H1 (cell line): ENCODE measurements around the gene BRCA2. TPM values are rescaled to one million over a fixed set of nuclear protein-coding genes. Genes with fewer than 3 reads are reported as not detected.

Source experiments
- CTCF ChIA-PET: fragments of 300-600 bp; sonication (Branson Sonifier 250); formaldehyde crosslinking; loops from one replicate; lab custom pipeline; 2021; ENCODE audit not compliant: partially characterized antibody; lab: Charles Lee
- POLR2A ChIA-PET: fragments of 300-600 bp; sonication (Branson Sonifier 250); formaldehyde crosslinking; loops from one replicate; lab custom pipeline; 2021; ENCODE audit warnings: inconsistent platforms; ENCODE audit not compliant: partially characterized antibody; lab: Charles Lee
- DNase-seq, 2 experiments: peaks; one replicate each; pipeline versions ENCODE4 v3.0.0 to v3.0.0-alpha.2; 2010 to 2022; ENCODE audit warnings: low spot score in 2 of 2, low read depth in 1 of 2, mixed read lengths in 1 of 2
- FAIRE-seq: peaks from 2 replicates; lab custom pipeline; 2011; peaks lifted over from hg19 to GRCh38; lab: Jason Lieb, UNC
- H2AFZ ChIP-seq: 2 replicates; pipeline ENCODE4 v1.8.1; 2012; ENCODE audit warnings: low read length, inconsistent platforms
- H2AK5ac ChIP-seq: 2 replicates; pipeline ENCODE4 v1.6.1; 2013; ENCODE audit warnings: low read depth, low read length
- H2BK120ac ChIP-seq: replicated peaks from 2 replicates; pipeline ENCODE3; 2013; ENCODE audit warnings: low read depth, low read length, inconsistent platforms
- H2BK12ac ChIP-seq: 2 replicates; pipeline ENCODE4 v1.6.1; 2013; ENCODE audit warnings: low read depth, low read length
- H2BK15ac ChIP-seq: 2 replicates; pipeline ENCODE4 v1.6.1; 2013; ENCODE audit warnings: low read length
- H2BK20ac ChIP-seq: 2 replicates; pipeline ENCODE4 v1.6.1; 2013; ENCODE audit warnings: low read length
- H2BK5ac ChIP-seq: 2 replicates; pipeline ENCODE4 v1.6.1; 2013; ENCODE audit warnings: low read depth, low read length
- H3K14ac ChIP-seq: 2 replicates; pipeline ENCODE4 v1.6.1; 2013; ENCODE audit warnings: inconsistent platforms; ENCODE audit not compliant: insufficient read length
- H3K18ac ChIP-seq: 2 replicates; pipeline ENCODE4 v1.6.1; 2013; ENCODE audit warnings: low read length; ENCODE audit errors: extremely low read depth
- H3K23ac ChIP-seq: 2 replicates; pipeline ENCODE4 v1.6.1; 2013; ENCODE audit warnings: inconsistent platforms; ENCODE audit not compliant: insufficient read length
- H3K23me2 ChIP-seq: 2 replicates; pipeline ENCODE4 v1.6.1; 2013; ENCODE audit warnings: low read depth, low read length
- H3K27ac ChIP-seq: 2 replicates; pipeline ENCODE4 v1.6.1; 2011; ENCODE audit warnings: low read depth, low read length, inconsistent platforms
- H3K27me3 ChIP-seq, 4 experiments: replicated peaks in 1 of 4; 1 replicate in 1 of 4; 2 replicates in 3 of 4; pipeline versions ENCODE4 v1.6.1 to v1.8.1; 2011 to 2013; ENCODE audit warnings: low read length in 3 of 4, mild to moderate bottlenecking in 3 of 4, inconsistent platforms in 2 of 4, mixed read lengths in 2 of 4, moderate library complexity in 1 of 4; ENCODE audit not compliant: control insufficient read depth in 3 of 4, insufficient read depth in 3 of 4; ENCODE audit errors: extremely low read depth in 1 of 4
- H3K36me3 ChIP-seq, 4 experiments: 2 replicates each; pipeline versions ENCODE4 v1.6.1 to v1.8.1; 2011 to 2013; ENCODE audit warnings: mild to moderate bottlenecking in 4 of 4, low read length in 3 of 4, moderate library complexity in 2 of 4, control low read depth in 1 of 4, inconsistent platforms in 1 of 4; ENCODE audit not compliant: insufficient read depth in 4 of 4, control insufficient read depth in 2 of 4
- H3K4ac ChIP-seq: replicated peaks from 2 replicates; pipeline ENCODE3; 2013; ENCODE audit warnings: low read length, low read depth, mixed read lengths, inconsistent platforms; ENCODE audit not compliant: insufficient read length
- H3K4me1 ChIP-seq, 4 experiments: replicated peaks in 1 of 4; 1 replicate in 1 of 4; 2 replicates in 3 of 4; pipeline versions ENCODE4 v1.6.1 to v1.8.1; 2011 to 2013; ENCODE audit warnings: low read length in 3 of 4, inconsistent platforms in 2 of 4, mixed read lengths in 1 of 4; ENCODE audit not compliant: insufficient read depth in 4 of 4, control insufficient read depth in 3 of 4
- H3K4me2 ChIP-seq, 2 experiments: 2 replicates each; pipeline versions ENCODE4 v1.6.1 to v1.8.1; 2011 to 2013; ENCODE audit warnings: low read depth in 2 of 2, low read length in 2 of 2, control low read depth in 1 of 2, inconsistent platforms in 1 of 2, mild to moderate bottlenecking in 1 of 2; ENCODE audit not compliant: insufficient read depth in 1 of 2
- H3K4me3 ChIP-seq, 4 experiments: fragments of 200-600, 300-600 bp in 1 of 4; sonication (generic), shearing (Covaris generic), sonication (Bioruptor Twin) in 1 of 4; 2 replicates each; pipeline versions ENCODE4 v1.5.1 to v1.8.1; 2011 to 2016; ENCODE audit warnings: low read length in 4 of 4, low read depth in 3 of 4, control low read depth in 2 of 4, inconsistent platforms in 2 of 4, mild to moderate bottlenecking in 2 of 4, mixed read lengths in 1 of 4, moderate library complexity in 1 of 4; ENCODE audit not compliant: insufficient read depth in 2 of 4; ENCODE audit errors: extremely low read depth in 1 of 4
- H3K56ac ChIP-seq: replicated peaks from 2 replicates; pipeline ENCODE3; 2013; ENCODE audit warnings: low read depth, mild to moderate bottlenecking, mixed read lengths, low read length, inconsistent platforms; ENCODE audit not compliant: insufficient read length
- H3K79me1 ChIP-seq: 2 replicates; pipeline ENCODE4 v1.6.1; 2013; ENCODE audit warnings: low read depth, low read length, control low read depth
- H3K79me2 ChIP-seq, 2 experiments: 2 replicates each; pipeline versions ENCODE4 v1.6.1 to v1.8.1; 2012 to 2013; ENCODE audit warnings: low read length in 2 of 2, mild to moderate bottlenecking in 2 of 2, inconsistent platforms in 1 of 2; ENCODE audit not compliant: insufficient read depth in 2 of 2, control insufficient read depth in 1 of 2
- H3K9ac ChIP-seq, 4 experiments: replicated peaks in 1 of 4; 1 replicate in 1 of 4; 2 replicates in 3 of 4; pipeline versions ENCODE4 v1.6.1 to v1.8.1; 2011 to 2013; ENCODE audit warnings: low read depth in 3 of 4, low read length in 3 of 4, control low read depth in 2 of 4, mild to moderate bottlenecking in 2 of 4, moderate library complexity in 2 of 4, inconsistent platforms in 1 of 4; ENCODE audit errors: extremely low read depth in 1 of 4
- H3K9me3 ChIP-seq, 2 experiments: 2 replicates each; pipeline versions ENCODE4 v1.6.1 to v1.8.1; 2012 to 2013; ENCODE audit warnings: mild to moderate bottlenecking in 2 of 2, moderate library complexity in 2 of 2, control low read depth in 1 of 2, inconsistent platforms in 1 of 2, low read depth in 1 of 2, low read length in 1 of 2, mixed read lengths in 1 of 2; ENCODE audit not compliant: insufficient read depth in 2 of 2
- H4K20me1 ChIP-seq, 2 experiments: replicated peaks in 1 of 2; 2 replicates each; pipeline versions ENCODE3 to v1.8.1; 2011 to 2013; ENCODE audit warnings: inconsistent platforms in 2 of 2, low read length in 2 of 2, mild to moderate bottlenecking in 1 of 2; ENCODE audit not compliant: insufficient read depth in 2 of 2, control insufficient read depth in 1 of 2
- H4K5ac ChIP-seq: 2 replicates; pipeline ENCODE4 v1.6.1; 2013; ENCODE audit warnings: low read length, low read depth, mixed read lengths, inconsistent platforms; ENCODE audit not compliant: insufficient read length
- H4K8ac ChIP-seq: 2 replicates; pipeline ENCODE4 v1.8.0; 2013; ENCODE audit warnings: mild to moderate bottlenecking, moderate library complexity, low read length, inconsistent platforms; ENCODE audit not compliant: insufficient read depth; ENCODE audit errors: extremely low read depth
- H4K91ac ChIP-seq: replicated peaks from 2 replicates; pipeline ENCODE3; 2013; ENCODE audit warnings: low read length, mixed read lengths, inconsistent platforms; ENCODE audit not compliant: insufficient read length
- CBX8 ChIP-seq: fragments of 300-800, 300-1000 bp; sonication (generic); IDR thresholded peaks from 2 replicates; pipeline ENCODE4 v1.7.1; 2016; ENCODE audit warnings: low read depth, low read length, borderline replicate concordance
- CTCF ChIP-seq, 3 experiments: IDR thresholded peaks; 1 replicate in 2 of 3; 2 replicates in 1 of 3; pipeline versions ENCODE4 v1.5.1 to v1.6.1; 2011; ENCODE audit warnings: low read length in 3 of 3, mild to moderate bottlenecking in 3 of 3, inconsistent platforms in 2 of 3, low read depth in 1 of 3, moderate library complexity in 1 of 3; ENCODE audit not compliant: insufficient read depth in 1 of 3; ENCODE audit errors: control extremely low read depth in 1 of 3
- EGR1 ChIP-seq: IDR thresholded peaks from 2 replicates; pipeline ENCODE4 v1.6.1; 2011; ENCODE audit warnings: low read depth, low read length, borderline replicate concordance
- HDAC6 ChIP-seq: IDR thresholded peaks from one replicate; pipeline ENCODE4 v1.7.1; 2012; ENCODE audit warnings: low read depth, mild to moderate bottlenecking, inconsistent platforms, low read length, moderate library complexity
- MAX ChIP-seq: IDR thresholded peaks from 2 replicates; pipeline ENCODE4 v1.6.1; 2012; ENCODE audit warnings: inconsistent platforms
- RNF2 ChIP-seq: fragments of 200-900, 300-1000 bp; sonication (generic); IDR thresholded peaks from 2 replicates; pipeline ENCODE4 v1.7.1; 2016; ENCODE audit warnings: borderline replicate concordance, low read depth, mild to moderate bottlenecking, antibody characterized with exemption, low read length; ENCODE audit not compliant: poor library complexity, severe bottlenecking; ENCODE audit errors: missing control alignments
- RXRA ChIP-seq: IDR thresholded peaks from 2 replicates; pipeline ENCODE4 v1.6.1; 2011; ENCODE audit warnings: low read depth, mild to moderate bottlenecking, low read length, moderate library complexity; ENCODE audit not compliant: insufficient read depth
- SIN3A ChIP-seq, 2 experiments: IDR thresholded peaks in 1 of 2; conservative IDR thresholded peaks in 1 of 2; 2 replicates each; pipeline ENCODE4 v1.6.1; 2011 to 2012; ENCODE audit warnings: low read length in 2 of 2, improper control_type of control experiment in 1 of 2, low read depth in 1 of 2, mild to moderate bottlenecking in 1 of 2
- TAF7 ChIP-seq: optimal IDR thresholded peaks from 2 replicates; pipeline ENCODE3; 2011; ENCODE audit warnings: low read depth, mild to moderate bottlenecking, inconsistent platforms, low read length, moderate library complexity, borderline replicate concordance
- polyA plus RNA-seq, 7 experiments: library from polyadenylated mRNA; depleted of rRNA in 3 of 7; stranded (reverse) in 5 of 7; unstranded in 2 of 7; fragments of >200 nt in 5 of 7; fragments of 200-250 nt in 2 of 7; gene quantifications; 1 replicate in 5 of 7; 2 replicates in 1 of 7; 4 replicates in 1 of 7; pipeline versions ENCODE4 v1.2.1 to v1.2.3, GENCODE V29; 2011 to 2013; ENCODE audit warnings: missing spikeins in 2 of 7, mixed read lengths in 2 of 7
- total RNA-seq: library from RNA; stranded (reverse); fragmentation: NEBNext Ultra II Directional; extraction: Animal tissue kit (Norgen Biotek cat#: 25700); gene quantifications from 2 replicates; pipeline ENCODE4 v1.2.1, GENCODE V29; 2021

Gene BRCA2
- total and polyA plus RNA-seq, 2 of the 8 experiments (the other 6 are each of a cell fraction or from before 2014, with no cell fraction given): 4.2 to 24.9 TPM

DNA sequence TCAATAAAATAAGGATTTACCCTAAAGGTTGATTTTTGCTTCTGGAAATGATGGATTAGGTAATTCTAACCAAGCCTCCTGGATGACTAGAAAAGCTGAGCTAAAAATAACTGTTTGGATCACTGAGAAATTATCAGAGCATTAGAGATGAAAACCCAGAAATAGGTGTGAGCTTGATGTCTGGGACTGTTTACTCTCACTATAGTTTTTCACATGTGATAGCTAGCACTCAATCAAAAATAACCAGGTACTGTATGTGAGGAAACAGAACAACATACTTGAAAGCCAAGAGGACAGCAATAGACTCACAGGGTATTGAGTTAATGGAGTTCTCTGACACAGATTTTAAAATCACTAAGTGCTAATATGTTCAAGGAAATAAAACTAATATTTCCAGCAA lies 9.7 kb upstream of the BRCA2 start:
- H2BK12ac ChIP-seq: no peak overlapping the region
- no peak overlapping the region for H4K5ac ChIP-seq
- H2BK15ac ChIP-seq: no peak overlapping the region
- no peaks in the 10 kb centered on the region for H3K4me1 ChIP-seq
- no peak overlapping the region for H3K23ac ChIP-seq
- FAIRE-seq: no peak
- no peak overlapping the region for H4K91ac ChIP-seq
- ChIA-PET POLR2A (interaction anchor here (0.9 kb wide), 1 partner anchor 273 kb away, joined by 3 read pairs; no protein-coding TSS in a partner anchor), CTCF (interaction anchor here (0.6 to 4.1 kb wide), 5 partner anchors 37 to 983 kb away, joined by 3 to 35 read pairs (median 4); no protein-coding TSS in a partner anchor)
- no peak overlapping the region for H2BK20ac ChIP-seq
- H2AFZ ChIP-seq: no peak overlapping the region
- H3K79me1 ChIP-seq: no peaks in the 10 kb centered on the region
- H3K14ac ChIP-seq: no peak overlapping the region
- no peaks in the 10 kb centered on the region for H3K79me2 ChIP-seq
- no peak overlapping the region for H4K8ac ChIP-seq
- no peaks in the 10 kb centered on the region for H4K20me1 ChIP-seq
- H3K27ac ChIP-seq: no peak overlapping the region
- H3K4me3 ChIP-seq: no peak overlapping the region
- no peak overlapping the region for H3K4ac ChIP-seq
- no peaks in the 10 kb centered on the region for H3K36me3 ChIP-seq
- H3K18ac ChIP-seq: no peak overlapping the region
- no peaks in the 10 kb centered on the region for H3K9me3 ChIP-seq
- H3K56ac ChIP-seq: no peak overlapping the region
- H2AK5ac ChIP-seq: no peak overlapping the region
- no peak overlapping the region for H2BK120ac ChIP-seq
- no peak overlapping the region for H3K4me2 ChIP-seq
- no peaks in the 10 kb centered on the region; a peak in 1 of 7 replicates for H3K27me3 ChIP-seq
- TF ChIP-seq SIN3A (conservative IDR thresholded peaks at IDR 0.05 in 1 of 2, IDR thresholded peaks at IDR 0.05 in 1 of 2; ENCODE audit: low read depth in 1 of 2, low read length in 2 of 2) (no peak), RNF2 (no peak), CTCF (IDR thresholded peaks at IDR 0.05; ENCODE audit: control extremely low read depth in 1 of 3, insufficient read depth in 1 of 3, low read depth in 1 of 3, low read length in 3 of 3) (no peak), MAX (no peak), EGR1 (no peak), RXRA (no peak), TAF7 (no peak), CBX8 (no peak), HDAC6 (no peak)
- no peak for DNase-seq
- H3K9ac ChIP-seq: no peak overlapping the region
- H3K23me2 ChIP-seq: no peaks in the 10 kb centered on the region
- H2BK5ac ChIP-seq: no peak overlapping the region
